ENCODE measurements around the gene ADCY9.

The ADCY9 gene

DNA sequence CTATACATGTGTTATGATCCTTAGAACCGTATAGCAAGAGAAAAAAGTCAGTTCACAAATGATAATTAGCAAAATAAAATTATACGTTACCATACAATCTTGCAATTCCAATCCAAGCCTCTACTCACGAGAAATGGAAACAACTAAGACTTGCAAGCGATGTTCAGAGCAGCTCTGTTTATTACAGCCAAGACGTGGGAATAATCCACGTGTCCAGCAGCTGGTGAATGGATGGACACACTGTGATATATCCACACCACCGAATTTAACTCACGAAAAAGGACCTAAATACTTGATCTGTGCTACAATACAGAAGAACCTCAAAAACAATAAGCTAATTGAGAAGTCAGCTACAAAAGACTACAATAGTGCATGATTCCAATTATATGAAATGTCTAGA lies 88.1 kb downstream of the ADCY9 start:
- H3K4me3 ChIP-seq (ENCODE audit: low read depth, low read length): no peak overlapping the region
- TF ChIP-seq, protein P1, sequence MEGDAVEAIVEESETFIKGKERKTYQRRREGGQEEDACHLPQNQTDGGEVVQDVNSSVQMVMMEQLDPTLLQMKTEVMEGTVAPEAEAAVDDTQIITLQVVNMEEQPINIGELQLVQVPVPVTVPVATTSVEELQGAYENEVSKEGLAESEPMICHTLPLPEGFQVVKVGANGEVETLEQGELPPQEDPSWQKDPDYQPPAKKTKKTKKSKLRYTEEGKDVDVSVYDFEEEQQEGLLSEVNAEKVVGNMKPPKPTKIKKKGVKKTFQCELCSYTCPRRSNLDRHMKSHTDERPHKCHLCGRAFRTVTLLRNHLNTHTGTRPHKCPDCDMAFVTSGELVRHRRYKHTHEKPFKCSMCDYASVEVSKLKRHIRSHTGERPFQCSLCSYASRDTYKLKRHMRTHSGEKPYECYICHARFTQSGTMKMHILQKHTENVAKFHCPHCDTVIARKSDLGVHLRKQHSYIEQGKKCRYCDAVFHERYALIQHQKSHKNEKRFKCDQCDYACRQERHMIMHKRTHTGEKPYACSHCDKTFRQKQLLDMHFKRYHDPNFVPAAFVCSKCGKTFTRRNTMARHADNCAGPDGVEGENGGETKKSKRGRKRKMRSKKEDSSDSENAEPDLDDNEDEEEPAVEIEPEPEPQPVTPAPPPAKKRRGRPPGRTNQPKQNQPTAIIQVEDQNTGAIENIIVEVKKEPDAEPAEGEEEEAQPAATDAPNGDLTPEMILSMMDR (IDR thresholded peaks at IDR 0.05; ENCODE audit: low read depth, low read length): no peak

- H3K4me3 ChIP-seq (ENCODE audit: low read depth, low read length): no peak overlapping the region
- TF ChIP-seq, protein P1 (IDR thresholded peaks at IDR 0.05; ENCODE audit: low read depth, low read length): no peak
These were observed 89.4 kb downstream of the ADCY9 start for GRCh38 chr16:4026854-4027253.

DNA sequence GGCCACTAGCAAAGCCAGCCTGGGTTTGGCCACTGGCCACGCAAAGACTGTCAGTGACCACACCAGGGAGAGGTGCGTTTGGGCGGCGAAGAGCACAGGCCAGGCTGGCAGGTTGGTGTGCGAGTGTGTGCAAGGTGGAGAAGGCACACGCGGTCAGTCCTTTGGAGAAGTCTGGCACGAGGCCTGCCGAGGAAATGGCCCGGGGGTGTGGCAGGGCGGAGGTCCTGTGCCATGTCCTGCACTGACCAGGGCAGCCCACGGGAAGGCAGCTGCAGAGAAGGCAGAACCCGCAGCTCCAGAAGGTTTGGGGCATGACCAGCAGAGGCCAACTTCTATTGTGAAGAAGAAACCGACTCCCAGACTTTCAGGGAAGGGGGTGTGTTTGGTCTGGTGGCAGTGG lies 90.8 kb downstream of the ADCY9 start:
- H3K4me3 ChIP-seq (ENCODE audit: low read depth, low read length): no peak overlapping the region
- TF ChIP-seq, protein P1 (IDR thresholded peaks at IDR 0.05; ENCODE audit: low read depth, low read length): no peak

- TF ChIP-seq, protein P1 (IDR thresholded peaks at IDR 0.05; ENCODE audit: low read depth, low read length): no peak
- no peak overlapping the region for H3K4me3 ChIP-seq (ENCODE audit: low read depth, low read length)
These were observed 94.3 kb downstream of the ADCY9 start for GRCh38 chr16:4021916-4022315.

DNA sequence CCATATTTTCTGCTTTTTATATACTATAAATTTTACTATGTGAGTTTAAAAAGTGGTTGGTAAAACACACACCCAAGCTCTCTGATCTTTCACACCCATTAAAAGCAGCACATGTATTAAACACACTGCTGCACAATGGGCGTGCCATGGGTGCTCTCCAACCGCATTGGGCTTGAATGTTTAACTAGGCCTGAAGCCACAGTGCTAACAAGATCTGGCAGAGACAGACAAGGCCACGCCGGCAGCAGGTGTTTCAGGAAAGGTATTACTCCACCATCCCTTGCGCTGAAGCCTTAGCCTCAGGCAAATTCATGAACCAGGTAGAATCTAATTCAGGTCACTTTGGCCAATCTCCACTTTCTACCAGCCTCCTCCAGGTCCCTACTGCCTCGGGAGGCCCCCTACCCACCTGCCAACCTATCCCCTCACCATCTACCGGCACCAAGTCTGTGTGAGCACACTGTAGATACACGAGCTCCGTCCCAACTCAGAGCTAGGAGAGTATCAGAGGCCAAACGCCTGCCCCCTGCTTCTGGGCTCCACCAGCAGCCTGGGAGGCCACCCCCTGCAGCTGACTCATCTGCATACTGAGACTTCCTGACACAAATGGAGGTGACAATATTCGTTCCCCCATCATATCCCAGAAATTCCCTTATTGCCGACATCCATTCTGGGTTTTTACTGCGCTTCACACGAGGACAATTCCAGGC lies 95.0 kb downstream of the ADCY9 start:
- no peak overlapping the region for H3K4me3 ChIP-seq (ENCODE audit: low read depth, low read length)
- TF ChIP-seq, protein P1 (IDR thresholded peaks at IDR 0.05; ENCODE audit: low read depth, low read length): no peak

- H3K4me3 ChIP-seq (ENCODE audit: low read depth, low read length): no peak overlapping the region
These were observed 96.9 kb downstream of the ADCY9 start for GRCh38 chr16:4019371-4019791.

DNA sequence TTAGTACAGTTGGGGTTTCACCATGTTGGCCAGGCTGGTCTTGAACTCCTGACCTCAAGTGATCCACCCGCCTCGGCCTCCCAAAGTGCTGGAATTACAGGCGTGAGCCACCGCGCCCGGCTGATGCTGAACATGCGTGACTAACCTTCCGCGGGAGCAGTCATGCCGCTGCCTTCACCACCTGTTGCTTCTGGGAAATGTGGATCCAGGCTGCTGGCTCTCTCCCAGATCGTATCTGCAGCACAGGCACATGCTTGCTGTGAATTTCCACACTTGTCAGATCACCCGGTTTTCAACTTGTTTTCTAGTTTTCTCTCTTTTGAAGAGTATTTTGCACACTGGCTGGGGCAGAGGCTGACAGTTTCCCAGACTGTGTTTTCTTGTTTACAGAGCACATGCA lies 97.9 kb downstream of the ADCY9 start:
- H3K4me3 ChIP-seq (ENCODE audit: low read depth, low read length): no peak overlapping the region
- TF ChIP-seq, protein P1 (IDR thresholded peaks at IDR 0.05; ENCODE audit: low read depth, low read length): no peak

More at GRCh38 chr16:4019371-4019791, 96.9 kb downstream of the ADCY9 start:
- TF ChIP-seq, protein P1 (IDR thresholded peaks at IDR 0.05; ENCODE audit: low read depth, low read length): no peak
